COLO829 (cell line): ENCODE data around the gene GHRL.
"Not testable (repeated sequence)": the region's sequence is repeated elsewhere in the genome, so short reads cannot be mapped to it uniquely, and the experiment has no call there.

Experiments
- DNase-seq: peaks from one replicate; pipeline ENCODE4 v3.0.0; 2012; ENCODE audit warnings: low spot score

GHRL gene

GRCh38 chr3:10298064-10298463 lies 5.3 kb upstream of the GHRL start:
- DNase-seq = not testable (repeated sequence)

- DNase-seq = no peak
Observed at GRCh38 chr3:10294030-10294586, 1.4 kb upstream of the GHRL start.

GRCh38 chr3:10291641-10292040 lies 1.1 kb downstream of the GHRL start:
- DNase-seq = no peak

GRCh38 chr3:10290481-10291176 lies 2.1 kb downstream of the GHRL start:
- DNase-seq = no peak

- DNase-seq = no peak
Observed at GRCh38 chr3:10289787-10290355, 2.9 kb downstream of the GHRL start.

- no peak for DNase-seq
Observed at GRCh38 chr3:10289077-10289476, 3.7 kb downstream of the GHRL start.

GRCh38 chr3:10288575-10288960 lies 4.2 kb downstream of the GHRL start:
- DNase-seq = no peak

- DNase-seq = no peak
Observed at GRCh38 chr3:10287936-10288574, 4.7 kb downstream of the GHRL start.

- DNase-seq = no peak
Observed at GRCh38 chr3:10286596-10287295, 6.0 kb downstream of the GHRL start.

GRCh38 chr3:10286133-10286524 lies 6.6 kb downstream of the GHRL start:
- DNase-seq = no peak

GRCh38 chr3:10285272-10286132 lies 7.2 kb downstream of the GHRL start:
- no peak for DNase-seq

- DNase-seq = no peak
Observed at GRCh38 chr3:10284496-10284895, 8.3 kb downstream of the GHRL start.

- DNase-seq = no peak
Observed at GRCh38 chr3:10283638-10284037, 9.1 kb downstream of the GHRL start.

GRCh38 chr3:10281951-10282350 lies 10.8 kb downstream of the GHRL start:
- peak; percentile 20 for DNase-seq

- DNase-seq = no peak
Observed at GRCh38 chr3:10280571-10280970, 12.2 kb downstream of the GHRL start.

- no peak for DNase-seq
Observed at GRCh38 chr3:10280177-10280529, 12.6 kb downstream of the GHRL start.

GRCh38 chr3:10279384-10280176 lies 13.2 kb downstream of the GHRL start:
- no peak for DNase-seq

GRCh38 chr3:10278501-10278900 lies 14.2 kb downstream of the GHRL start:
- no peak for DNase-seq

GRCh38 chr3:10277115-10277625 lies 15.6 kb downstream of the GHRL start:
- DNase-seq = no peak

- DNase-seq = no peak
Observed at GRCh38 chr3:10274601-10275000, 18.1 kb downstream of the GHRL start.
